Measurements from ENCODE around the gene UNC45B. TPM values are rescaled to one million over a fixed set of nuclear protein-coding genes. Genes with fewer than 3 reads are reported as not detected.

The UNC45B gene
- total RNA-seq, 1 donor from 2014 or later = not detected

- intact Hi-C loops (cut with DNase I) = no loop called here
- Histone ChIP-seq H3K36me3 (no peaks in the 10 kb centered on the region), H3K27me3 (no peaks in the 10 kb centered on the region), H3K27ac (no peak overlapping the region), H3K4me3 (no peak overlapping the region), H3K4me1 (peaks cover 5% of the 10 kb centered on the region), H3K9me3 (no peaks in the 10 kb centered on the region)
- no peak for DNase-seq (ENCODE audit: extremely low spot score in 2 of 2)
- TF ChIP-seq CTCF (IDR thresholded peaks at IDR 0.05) (no peak), POLR2A (IDR thresholded peaks at IDR 0.05) (no peak), POLR2AphosphoS5 (IDR thresholded peaks at IDR 0.05; ENCODE audit: insufficient read depth in 1 of 2, low read depth in 1 of 2) (no peak)
Measured at GRCh38 chr17:35236821-35237220, 89.2 kb downstream of the UNC45B start.

GRCh38 chr17:35238821-35239220 is 91.2 kb downstream of the UNC45B start:
- Histone ChIP-seq H3K36me3 (no peaks in the 10 kb centered on the region), H3K4me3 (no peak overlapping the region), H3K4me1 (peaks cover 12% of the 10 kb centered on the region), H3K9me3 (no peaks in the 10 kb centered on the region), H3K27ac (no peak overlapping the region), H3K27me3 (no peaks in the 10 kb centered on the region)
- DNase-seq (ENCODE audit: extremely low spot score in 2 of 2) = no peak
- TF ChIP-seq CTCF (IDR thresholded peaks at IDR 0.05) = no peak
- no peak for TF ChIP-seq POLR2AphosphoS5 (IDR thresholded peaks at IDR 0.05; ENCODE audit: insufficient read depth in 1 of 2, low read depth in 1 of 2)
- TF ChIP-seq POLR2A (IDR thresholded peaks at IDR 0.05) = no peak
- intact Hi-C loops (cut with DNase I) = no loop called here

Other genes with a start within 250 kb of the UNC45B start
- 1.7 TPM for gene CCT6B, start 186.4 kb upstream of the UNC45B start, total RNA-seq
- 7.6 TPM for gene ZNF830, start 186.3 kb upstream of the UNC45B start, total RNA-seq
- gene LIG3, start 167.3 kb upstream of the UNC45B start, total RNA-seq = 30.0 TPM
- 25.3 TPM for gene RFFL, start 84.1 kb upstream of the UNC45B start, total RNA-seq
- gene RAD51D, start 28.0 kb upstream of the UNC45B start, total RNA-seq = 5.2 TPM
- gene FNDC8, start 26.2 kb upstream of the UNC45B start, total RNA-seq = not detected
- 25.8 TPM for gene NLE1, start 5.5 kb upstream of the UNC45B start, total RNA-seq
- gene SLC35G3, start 46.6 kb downstream of the UNC45B start, total RNA-seq = not detected
- gene SLFN5, start 95.3 kb downstream of the UNC45B start, total RNA-seq = 27.7 TPM
- gene SLFN11, start 225.8 kb downstream of the UNC45B start, total RNA-seq = 21.1 TPM